Suprapubic skin (tissue), 4 donors: ENCODE data around the gene ELL3. TPM values are rescaled to one million over a fixed set of nuclear protein-coding genes. Genes with fewer than 3 reads are reported as not detected.
A peak's percentile ranks its signal among the peaks of the same experiment; 100 is the strongest.

Source experiments
- DNase-seq, 2 donors: peaks; one replicate each; pipeline ENCODE4 v3.0.0-alpha.2; 2019; ENCODE audit warnings: low spot score in 2 of 2
- H3K27ac ChIP-seq: fragments of 200-600 bp; sonication (generic); one replicate; pipeline ENCODE4 v1.5.1; 2019
- H3K27me3 ChIP-seq: fragments of 200-600 bp; sonication (generic); one replicate; pipeline ENCODE4 v1.5.1; 2019
- H3K36me3 ChIP-seq: fragments of 200-600 bp; sonication (generic); one replicate; pipeline ENCODE4 v1.5.1; 2019
- H3K4me1 ChIP-seq: fragments of 200-600 bp; sonication (generic); one replicate; pipeline ENCODE4 v1.5.1; 2019
- H3K4me3 ChIP-seq: fragments of 200-600 bp; sonication (generic); one replicate; pipeline ENCODE4 v1.5.1; 2019; ENCODE audit warnings: mild to moderate bottlenecking
- H3K9me3 ChIP-seq: fragments of 200-600 bp; sonication (generic); one replicate; pipeline ENCODE4 v1.5.1; 2019
- EP300 ChIP-seq: sonication (generic); formaldehyde crosslinking; IDR thresholded peaks from one replicate; pipeline ENCODE4 v1.6.1; 2017; ENCODE audit warnings: antibody characterized with exemption
- POLR2A ChIP-seq, 2 donors: fragments of 450-650 bp; IDR thresholded peaks; one replicate each; pipeline ENCODE4 v1.6.1; 2017; ENCODE audit warnings: antibody characterized with exemption in 2 of 2, mild to moderate bottlenecking in 2 of 2, moderate library complexity in 2 of 2
- POLR2AphosphoS5 ChIP-seq, 3 donors: sonication (generic); formaldehyde crosslinking; IDR thresholded peaks; one replicate each; pipeline ENCODE4 v1.6.1; 2017; ENCODE audit warnings: antibody characterized with exemption in 3 of 3
- WGBS: methylation state at CpG from one replicate; pipeline ENCODE4 v1.1.5; 2018; 5-methylcytosine and 5-hydroxymethylcytosine counted together
- total RNA-seq, 4 donors: library from RNA; depleted of rRNA; stranded (reverse); fragments of >200 nt; gene quantifications; one replicate each; pipeline ENCODE4 v1.1.0, GENCODE V29; 2016
- TF ChIP-seq, protein P1 (sequence below), 2 donors: fragments of 200-600 bp in 1 of 2; fragments of 450-650 bp in 1 of 2; sonication (generic) in 1 of 2; IDR thresholded peaks; one replicate each; pipeline ENCODE4 v1.5.1; 2016 to 2019; ENCODE audit warnings: antibody characterized with exemption in 2 of 2, mild to moderate bottlenecking in 1 of 2, moderate library complexity in 1 of 2

Gene ELL3
- total RNA-seq, 4 donors from 2014 or later, result 50.7 to 100 (median 65.9) TPM

DNA sequence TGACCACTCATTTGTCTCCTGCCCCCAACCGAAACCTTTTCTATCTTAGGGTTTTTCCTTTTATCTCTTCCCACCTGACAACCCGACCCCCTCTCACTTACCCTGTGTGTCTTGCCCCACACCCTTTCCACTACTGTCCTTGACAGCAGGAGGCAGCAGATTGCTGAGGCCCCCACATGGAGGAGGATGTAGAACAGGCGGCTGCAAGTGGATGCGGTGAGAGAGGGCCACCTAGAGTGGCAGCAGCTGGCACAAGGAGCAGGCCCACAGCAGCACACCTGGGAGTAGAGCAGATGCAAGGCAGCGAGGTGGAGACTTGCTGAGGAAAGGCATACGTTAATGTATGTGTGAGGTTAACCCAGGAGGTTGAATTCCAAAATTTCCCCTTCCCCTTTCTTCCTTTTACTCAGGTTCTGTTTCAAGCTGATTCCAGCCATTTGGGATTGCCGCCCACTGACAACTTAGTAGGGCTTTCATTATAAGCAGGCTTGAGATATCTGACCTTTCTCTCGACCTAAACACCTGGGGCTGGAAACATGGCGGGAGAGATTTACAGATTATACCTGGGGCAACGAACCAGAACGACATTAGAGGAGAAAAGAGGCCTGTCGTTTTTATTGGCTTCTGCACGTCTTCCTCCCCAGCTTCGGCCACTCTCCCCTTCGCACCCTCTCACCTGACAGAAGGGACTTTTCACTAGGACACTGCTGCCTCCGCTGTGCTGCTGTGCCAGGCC, 22.6 kb upstream of the ELL3 start:
- Histone ChIP-seq H3K36me3 (peaks cover 62% of the 10 kb centered on the region), H3K9me3 (no peaks in the 10 kb centered on the region), H3K4me1 (peaks cover 59% of the 10 kb centered on the region), H3K27ac (peak overlapping the region; percentile 85), H3K4me3 (no peak overlapping the region), H3K27me3 (no peaks in the 10 kb centered on the region)
- TF ChIP-seq POLR2AphosphoS5 (IDR thresholded peaks at IDR 0.05) (no peak), EP300 (no peak), POLR2A (IDR thresholded peaks at IDR 0.05) (no peak)
- TF ChIP-seq, protein P1, sequence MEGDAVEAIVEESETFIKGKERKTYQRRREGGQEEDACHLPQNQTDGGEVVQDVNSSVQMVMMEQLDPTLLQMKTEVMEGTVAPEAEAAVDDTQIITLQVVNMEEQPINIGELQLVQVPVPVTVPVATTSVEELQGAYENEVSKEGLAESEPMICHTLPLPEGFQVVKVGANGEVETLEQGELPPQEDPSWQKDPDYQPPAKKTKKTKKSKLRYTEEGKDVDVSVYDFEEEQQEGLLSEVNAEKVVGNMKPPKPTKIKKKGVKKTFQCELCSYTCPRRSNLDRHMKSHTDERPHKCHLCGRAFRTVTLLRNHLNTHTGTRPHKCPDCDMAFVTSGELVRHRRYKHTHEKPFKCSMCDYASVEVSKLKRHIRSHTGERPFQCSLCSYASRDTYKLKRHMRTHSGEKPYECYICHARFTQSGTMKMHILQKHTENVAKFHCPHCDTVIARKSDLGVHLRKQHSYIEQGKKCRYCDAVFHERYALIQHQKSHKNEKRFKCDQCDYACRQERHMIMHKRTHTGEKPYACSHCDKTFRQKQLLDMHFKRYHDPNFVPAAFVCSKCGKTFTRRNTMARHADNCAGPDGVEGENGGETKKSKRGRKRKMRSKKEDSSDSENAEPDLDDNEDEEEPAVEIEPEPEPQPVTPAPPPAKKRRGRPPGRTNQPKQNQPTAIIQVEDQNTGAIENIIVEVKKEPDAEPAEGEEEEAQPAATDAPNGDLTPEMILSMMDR (IDR thresholded peaks at IDR 0.05), result no peak
- 88% methylated on average over 16 of the region's 16 CpGs for WGBS
- DNase-seq, result no peak

- TF ChIP-seq EP300 (no peak), POLR2A (IDR thresholded peaks at IDR 0.05) (no peak), POLR2AphosphoS5 (IDR thresholded peaks at IDR 0.05) (no peak)
- TF ChIP-seq, protein P1 (IDR thresholded peaks at IDR 0.05), result no peak
- Histone ChIP-seq H3K36me3 (peaks cover 48% of the 10 kb centered on the region), H3K27ac (no peak overlapping the region), H3K4me1 (peaks cover 73% of the 10 kb centered on the region), H3K9me3 (no peaks in the 10 kb centered on the region), H3K4me3 (no peak overlapping the region), H3K27me3 (no peaks in the 10 kb centered on the region)
- DNase-seq, result no peak
- WGBS, result 83% methylated on average over 3 of the region's 3 CpGs
Measured at GRCh38 chr15:43796566-43796965, 19.8 kb upstream of the ELL3 start.

- no peaks in the 10 kb centered on the region for H3K9me3 ChIP-seq
- no peak for DNase-seq
- no peak overlapping the region for H3K4me3 ChIP-seq
- peaks cover 71% of the 10 kb centered on the region for H3K4me1 ChIP-seq
- H3K27ac ChIP-seq, result no peak overlapping the region
- H3K36me3 ChIP-seq, result peaks cover 48% of the 10 kb centered on the region
- no peak for TF ChIP-seq EP300
- no peak for TF ChIP-seq POLR2A (IDR thresholded peaks at IDR 0.05)
- TF ChIP-seq, protein P1 (IDR thresholded peaks at IDR 0.05), result no peak
- no peak for TF ChIP-seq POLR2AphosphoS5 (IDR thresholded peaks at IDR 0.05)
- no peaks in the 10 kb centered on the region for H3K27me3 ChIP-seq
Measured at GRCh38 chr15:43795997-43796396, 19.2 kb upstream of the ELL3 start.

DNA sequence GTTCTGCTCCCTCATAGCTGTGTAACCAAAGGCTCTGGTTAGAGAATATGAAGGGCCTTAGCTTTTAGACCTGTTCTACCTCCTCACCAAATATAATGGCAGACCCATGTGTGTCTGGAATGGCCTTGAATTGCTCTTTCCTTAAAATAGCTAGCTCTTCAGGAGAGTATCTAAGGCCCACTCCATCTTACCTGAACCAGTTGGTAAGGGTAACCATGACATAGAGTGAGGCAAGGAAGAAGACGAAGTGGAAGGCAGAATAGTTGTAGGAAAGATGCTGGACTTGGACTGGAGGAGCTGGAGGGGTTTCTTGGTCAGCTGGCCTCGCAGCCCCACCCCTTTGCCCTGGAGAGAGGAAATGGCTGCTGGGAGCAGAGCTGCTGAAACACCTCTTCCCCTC, 18.4 kb upstream of the ELL3 start:
- peaks cover 66% of the 10 kb centered on the region for H3K4me1 ChIP-seq
- no peak for TF ChIP-seq EP300
- TF ChIP-seq POLR2AphosphoS5 (IDR thresholded peaks at IDR 0.05), result no peak
- TF ChIP-seq POLR2A (IDR thresholded peaks at IDR 0.05), result no peak
- H3K27me3 ChIP-seq, result no peaks in the 10 kb centered on the region
- no peak overlapping the region for H3K4me3 ChIP-seq
- H3K27ac ChIP-seq, result peak overlapping the region; percentile 99
- H3K9me3 ChIP-seq, result no peaks in the 10 kb centered on the region
- H3K36me3 ChIP-seq, result peaks cover 48% of the 10 kb centered on the region
- 73% methylated on average over 2 of the region's 2 CpGs for WGBS
- no peak for DNase-seq

DNA sequence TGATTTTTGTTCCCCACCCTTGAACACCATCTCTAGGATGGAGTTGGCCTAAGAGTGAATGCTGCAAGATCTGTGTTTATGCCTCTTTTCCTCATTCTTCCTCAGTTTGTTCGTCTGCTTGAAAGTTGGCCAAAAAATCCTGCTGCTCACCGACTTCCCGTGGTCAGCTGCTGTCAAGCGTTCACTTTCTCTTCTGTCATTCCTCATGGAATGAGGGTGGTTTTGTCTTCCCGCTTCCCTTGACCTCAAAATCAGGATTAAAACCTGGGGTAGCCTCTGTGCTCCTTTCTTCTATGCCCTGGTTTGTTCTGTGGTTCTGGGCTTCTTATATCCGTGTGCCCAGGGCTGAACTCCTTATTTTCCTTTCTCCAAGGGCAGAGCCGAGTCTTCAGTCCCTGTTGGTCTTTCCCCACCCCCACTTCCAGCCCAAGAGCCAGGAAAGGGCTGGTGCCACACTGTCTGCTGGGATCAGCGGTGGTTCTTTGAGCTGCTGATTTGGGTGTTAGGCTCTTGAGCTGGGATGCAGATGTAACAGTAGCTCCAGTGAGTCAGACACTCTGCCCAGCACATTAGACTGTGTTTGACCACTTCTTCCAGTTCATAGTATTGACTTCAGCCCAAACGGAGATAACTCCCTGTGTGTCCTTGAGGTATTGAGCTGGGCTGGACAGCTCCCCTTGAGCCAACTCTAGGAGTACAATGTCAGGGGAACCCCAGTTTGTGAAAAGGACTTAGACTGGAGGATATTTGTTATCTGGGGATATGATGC, 17.7 kb upstream of the ELL3 start:
- H3K36me3 ChIP-seq, result peaks cover 44% of the 10 kb centered on the region
- TF ChIP-seq POLR2AphosphoS5 (IDR thresholded peaks at IDR 0.05) (no peak), EP300 (no peak), POLR2A (IDR thresholded peaks at IDR 0.05) (no peak)
- TF ChIP-seq, protein P1 (IDR thresholded peaks at IDR 0.05), result no peak
- no peaks in the 10 kb centered on the region for H3K9me3 ChIP-seq
- H3K27me3 ChIP-seq, result no peaks in the 10 kb centered on the region
- WGBS, result 85% methylated on average over 9 of the region's 9 CpGs
- peak overlapping the region; percentile 88 for H3K4me3 ChIP-seq
- no peak for DNase-seq
- H3K4me1 ChIP-seq, result peaks cover 59% of the 10 kb centered on the region
- peak overlapping the region; percentile 99 for H3K27ac ChIP-seq
